ENCODE results near the gene EPG5. TPM values are rescaled to one million over a fixed set of nuclear protein-coding genes. Genes with fewer than 3 reads are reported as not detected.
A peak's percentile ranks its signal among the peaks of the same experiment; 100 is the strongest.

Gene EPG5
- polyA plus RNA-seq, 1 of the 3 experiments (the other 2 are of a cell fraction): 13.6 TPM

GRCh38 chr18:45860971-45861370, 106.2 kb downstream of the EPG5 start:
- Histone ChIP-seq H3K4me2 (no peak overlapping the region), H4K20me1 (ENCODE audit: insufficient read depth) (no peaks in the 10 kb centered on the region), H3K27ac (ENCODE audit: low read depth in 2 of 2, low read length in 1 of 2) (peak overlapping the region in 1 of 2 experiments; percentile 27; a peak in 1 of 4 replicates), H3K9ac (no peak overlapping the region), H3K9me2 (no peaks in the 10 kb centered on the region), H2AFZ (ENCODE audit: low read depth) (no peak overlapping the region), H3K9me3 (peaks cover 5% of the 10 kb centered on the region; the same call in 1 of the 2 replicates), H3K4me3 (ENCODE audit: low read depth in 2 of 2, low read length in 1 of 2) (no peak overlapping the region), H3F3A (replicated peaks; ENCODE audit: insufficient read depth) (peaks cover 12% of the 10 kb centered on the region), H3K27me3 (ENCODE audit: insufficient read depth) (no peaks in the 10 kb centered on the region), H3K4me1 (ENCODE audit: control insufficient read depth in 1 of 2, insufficient read depth in 2 of 2, low read depth in 1 of 2, low read length in 1 of 2) (no peaks in the 10 kb centered on the region), H3K79me2 (ENCODE audit: insufficient read depth) (no peaks in the 10 kb centered on the region), H3K36me3 (replicated peaks in 1 of 2; ENCODE audit: control insufficient read depth in 1 of 2, insufficient read depth in 2 of 2, low read length in 1 of 2) (peaks cover 89 to 90% of the 10 kb centered on the region in 2 experiments)
- 83% methylated on average over 3 of the region's 3 CpGs for WGBS (ENCODE audit: low lambda C conversion rate)
- DNase-seq: no peak
- no peak for TF ChIP-seq MEF2A (IDR thresholded peaks at IDR 0.05; ENCODE audit: borderline replicate concordance, low read depth)
- no peak for TF ChIP-seq TEAD4 (IDR thresholded peaks at IDR 0.05; ENCODE audit: borderline replicate concordance, insufficient read depth)
- TF ChIP-seq GATA2 (CRISPR knock-in tag; IDR thresholded peaks at IDR 0.05): no peak
- TF ChIP-seq REST (IDR thresholded peaks at IDR 0.05; ENCODE audit: low read depth, low read length): no peak
- no peak for TF ChIP-seq TAF1 (IDR thresholded peaks at IDR 0.05; ENCODE audit: borderline replicate concordance, low read depth, low read length)
- TF ChIP-seq RXRA (IDR thresholded peaks at IDR 0.05; ENCODE audit: borderline replicate concordance, low read depth): no peak
- no peak for TF ChIP-seq TCF12 (IDR thresholded peaks at IDR 0.05)
- TF ChIP-seq JUND (IDR thresholded peaks at IDR 0.05): no peak
- ChIA-PET POLR2A (no interaction called here), CTCF (interaction anchor here (0.8 to 2.9 kb wide), 2 partner anchors 11 to 19 kb away, joined by 3 to 13 read pairs; no protein-coding TSS in a partner anchor)

GRCh38 chr18:45860492-45860891, 106.6 kb downstream of the EPG5 start:
- Histone ChIP-seq H2AFZ (ENCODE audit: low read depth) (no peak overlapping the region), H3K27ac (ENCODE audit: low read depth in 2 of 2, low read length in 1 of 2) (no peak overlapping the region), H4K20me1 (ENCODE audit: insufficient read depth) (no peaks in the 10 kb centered on the region), H3K4me3 (ENCODE audit: low read depth in 2 of 2, low read length in 1 of 2) (no peak overlapping the region), H3K9ac (no peak overlapping the region), H3K27me3 (ENCODE audit: insufficient read depth) (no peaks in the 10 kb centered on the region), H3K79me2 (ENCODE audit: insufficient read depth) (no peaks in the 10 kb centered on the region), H3F3A (replicated peaks; ENCODE audit: insufficient read depth) (peaks cover 12% of the 10 kb centered on the region), H3K4me2 (no peak overlapping the region), H3K9me2 (no peaks in the 10 kb centered on the region), H3K4me1 (ENCODE audit: control insufficient read depth in 1 of 2, insufficient read depth in 2 of 2, low read depth in 1 of 2, low read length in 1 of 2) (no peaks in the 10 kb centered on the region), H3K9me3 (peaks cover 5% of the 10 kb centered on the region; the same call in 1 of the 2 replicates), H3K36me3 (replicated peaks in 1 of 2; ENCODE audit: control insufficient read depth in 1 of 2, insufficient read depth in 2 of 2, low read length in 1 of 2) (peaks cover 90% of the 10 kb centered on the region in 2 experiments)
- WGBS (ENCODE audit: low lambda C conversion rate): 96% methylated on average over 4 of the region's 4 CpGs
- ChIA-PET CTCF (interaction anchor here (0.8 to 2.9 kb wide), 2 partner anchors 10 to 20 kb away, joined by 3 to 13 read pairs; no protein-coding TSS in a partner anchor), POLR2A (no interaction called here)
- DNase-seq: no peak
- TF ChIP-seq FOXJ3 (CRISPR knock-in tag; IDR thresholded peaks at IDR 0.05) (no peak), RCOR1 (IDR thresholded peaks at IDR 0.05; ENCODE audit: low read length) (no peak), NFIC (IDR thresholded peaks at IDR 0.05; ENCODE audit: borderline replicate concordance) (no peak), FOXM1 (IDR thresholded peaks at IDR 0.05; ENCODE audit: low read depth) (no peak), ZBTB33 (IDR thresholded peaks at IDR 0.05; ENCODE audit: borderline replicate concordance, low read depth) (no peak), RAD21 (IDR thresholded peaks at IDR 0.05; ENCODE audit: low read length) (no peak), TAF1 (IDR thresholded peaks at IDR 0.05; ENCODE audit: borderline replicate concordance, low read depth, low read length) (no peak), IRF3 (IDR thresholded peaks at IDR 0.05; ENCODE audit: low read depth, low read length) (no peak), CTCF (IDR thresholded peaks at IDR 0.05) (no peak)

Data from SK-N-SH (cell line).